Mesothelial cell of epicardium (in vitro differentiated cells): Measurements from ENCODE around the gene STK10. TPM values are rescaled to one million over a fixed set of nuclear protein-coding genes. Genes with fewer than 3 reads are reported as not detected.
A peak's percentile ranks its signal among the peaks of the same experiment; 100 is the strongest.

Experiments
- DNase-seq, 2 experiments: peaks; one replicate each; pipeline ENCODE4 v3.0.0; 2021; ENCODE audit warnings: low spot score in 2 of 2; ENCODE audit not compliant: unreplicated experiment in 2 of 2
- H3K27ac Mint-ChIP-seq: 2 replicates; pipeline ENCODE4 v1.8.0; 2021; ENCODE audit warnings: mixed read lengths
- H3K27me3 Mint-ChIP-seq: 2 replicates; pipeline ENCODE4 v1.8.0; 2021; ENCODE audit warnings: low read depth, mixed read lengths
- H3K36me3 Mint-ChIP-seq: 2 replicates; pipeline ENCODE4 v1.8.0; 2021; ENCODE audit warnings: mixed read lengths
- H3K4me1 Mint-ChIP-seq: 2 replicates; pipeline ENCODE4 v1.8.0; 2021; ENCODE audit warnings: mixed read lengths
- H3K4me3 Mint-ChIP-seq: 2 replicates; pipeline ENCODE4 v1.8.0; 2021; ENCODE audit warnings: mild to moderate bottlenecking, moderate library complexity, mixed read lengths
- H3K9me3 Mint-ChIP-seq: 2 replicates; pipeline ENCODE4 v1.8.0; 2021; ENCODE audit warnings: mixed read lengths
- total RNA-seq: library from RNA; stranded (reverse); gene quantifications from 3 replicates; pipeline ENCODE4 v1.2.1, GENCODE V29; 2021
- TF ChIP-seq, protein P1 (sequence below): fragments of 200-600 bp; sonication (generic); IDR thresholded peaks from one replicate; pipeline ENCODE4 v1.5.0; 2021; ENCODE audit warnings: antibody characterized with exemption; ENCODE audit not compliant: unreplicated experiment

The STK10 gene
- total RNA-seq, 1 donor from 2014 or later: 15.5 TPM

- no peak for DNase-seq
- H3K9me3 Mint-ChIP-seq: no peaks in the 10 kb centered on the region
- no peak overlapping the region for H3K27ac Mint-ChIP-seq
- H3K27me3 Mint-ChIP-seq: no peaks in the 10 kb centered on the region
- TF ChIP-seq, protein P1, sequence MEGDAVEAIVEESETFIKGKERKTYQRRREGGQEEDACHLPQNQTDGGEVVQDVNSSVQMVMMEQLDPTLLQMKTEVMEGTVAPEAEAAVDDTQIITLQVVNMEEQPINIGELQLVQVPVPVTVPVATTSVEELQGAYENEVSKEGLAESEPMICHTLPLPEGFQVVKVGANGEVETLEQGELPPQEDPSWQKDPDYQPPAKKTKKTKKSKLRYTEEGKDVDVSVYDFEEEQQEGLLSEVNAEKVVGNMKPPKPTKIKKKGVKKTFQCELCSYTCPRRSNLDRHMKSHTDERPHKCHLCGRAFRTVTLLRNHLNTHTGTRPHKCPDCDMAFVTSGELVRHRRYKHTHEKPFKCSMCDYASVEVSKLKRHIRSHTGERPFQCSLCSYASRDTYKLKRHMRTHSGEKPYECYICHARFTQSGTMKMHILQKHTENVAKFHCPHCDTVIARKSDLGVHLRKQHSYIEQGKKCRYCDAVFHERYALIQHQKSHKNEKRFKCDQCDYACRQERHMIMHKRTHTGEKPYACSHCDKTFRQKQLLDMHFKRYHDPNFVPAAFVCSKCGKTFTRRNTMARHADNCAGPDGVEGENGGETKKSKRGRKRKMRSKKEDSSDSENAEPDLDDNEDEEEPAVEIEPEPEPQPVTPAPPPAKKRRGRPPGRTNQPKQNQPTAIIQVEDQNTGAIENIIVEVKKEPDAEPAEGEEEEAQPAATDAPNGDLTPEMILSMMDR: no peak
- H3K36me3 Mint-ChIP-seq: no peaks in the 10 kb centered on the region
- H3K4me1 Mint-ChIP-seq: peaks cover 33% of the 10 kb centered on the region
- no peak overlapping the region for H3K4me3 Mint-ChIP-seq
Observed at GRCh38 chr5:172009536-172010270, 178.3 kb downstream of the STK10 start.

DNA sequence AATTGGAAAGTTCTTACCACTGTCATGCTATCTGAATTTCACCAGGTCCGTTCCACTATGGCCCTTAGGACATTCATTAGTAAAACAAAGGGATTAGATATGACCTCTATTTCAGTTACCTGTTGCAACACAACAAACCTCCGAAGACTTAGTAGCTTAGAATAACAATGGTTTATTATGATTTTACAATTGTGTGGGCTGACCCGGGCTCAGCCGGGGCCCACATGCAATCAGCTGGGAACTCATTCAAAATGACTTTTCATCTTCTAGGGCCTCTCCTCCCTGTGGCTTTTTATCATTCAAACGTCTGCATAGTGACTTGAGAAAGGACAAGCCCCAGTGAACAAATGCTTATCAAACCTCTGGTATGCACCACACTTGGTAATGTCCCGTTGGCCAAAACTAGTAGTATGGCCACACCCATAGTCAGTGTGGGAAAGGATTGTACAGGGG, 179.3 kb downstream of the STK10 start:
- no peaks in the 10 kb centered on the region for H3K27me3 Mint-ChIP-seq
- H3K4me3 Mint-ChIP-seq: no peak overlapping the region
- DNase-seq: no peak
- TF ChIP-seq, protein P1: no peak
- H3K36me3 Mint-ChIP-seq: no peaks in the 10 kb centered on the region
- no peak overlapping the region for H3K27ac Mint-ChIP-seq
- peaks cover 37% of the 10 kb centered on the region for H3K4me1 Mint-ChIP-seq
- H3K9me3 Mint-ChIP-seq: no peaks in the 10 kb centered on the region

DNA sequence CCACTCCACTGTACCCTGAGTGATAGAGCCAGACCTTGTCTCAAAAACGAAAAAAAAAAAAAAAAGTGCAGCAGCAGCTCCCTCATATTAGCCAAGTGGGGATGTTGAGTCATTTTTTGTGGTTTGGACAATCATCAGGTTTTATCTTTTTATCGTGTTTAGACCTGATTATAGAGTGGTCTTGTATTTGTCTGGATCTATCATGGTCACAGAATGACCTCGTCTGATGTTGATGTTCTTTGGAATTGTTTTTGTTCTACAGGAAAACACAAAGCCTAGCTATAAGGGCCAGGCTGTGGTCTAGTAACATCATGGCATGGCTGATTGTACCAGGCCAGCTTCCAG, 179.9 kb downstream of the STK10 start:
- H3K27ac Mint-ChIP-seq: peak overlapping the region; percentile 98
- no peak for DNase-seq
- H3K4me1 Mint-ChIP-seq: peaks cover 44% of the 10 kb centered on the region
- H3K27me3 Mint-ChIP-seq: no peaks in the 10 kb centered on the region
- peak overlapping the region; percentile 94 for H3K4me3 Mint-ChIP-seq
- TF ChIP-seq, protein P1: no peak
- no peaks in the 10 kb centered on the region for H3K36me3 Mint-ChIP-seq
- no peaks in the 10 kb centered on the region for H3K9me3 Mint-ChIP-seq

DNA sequence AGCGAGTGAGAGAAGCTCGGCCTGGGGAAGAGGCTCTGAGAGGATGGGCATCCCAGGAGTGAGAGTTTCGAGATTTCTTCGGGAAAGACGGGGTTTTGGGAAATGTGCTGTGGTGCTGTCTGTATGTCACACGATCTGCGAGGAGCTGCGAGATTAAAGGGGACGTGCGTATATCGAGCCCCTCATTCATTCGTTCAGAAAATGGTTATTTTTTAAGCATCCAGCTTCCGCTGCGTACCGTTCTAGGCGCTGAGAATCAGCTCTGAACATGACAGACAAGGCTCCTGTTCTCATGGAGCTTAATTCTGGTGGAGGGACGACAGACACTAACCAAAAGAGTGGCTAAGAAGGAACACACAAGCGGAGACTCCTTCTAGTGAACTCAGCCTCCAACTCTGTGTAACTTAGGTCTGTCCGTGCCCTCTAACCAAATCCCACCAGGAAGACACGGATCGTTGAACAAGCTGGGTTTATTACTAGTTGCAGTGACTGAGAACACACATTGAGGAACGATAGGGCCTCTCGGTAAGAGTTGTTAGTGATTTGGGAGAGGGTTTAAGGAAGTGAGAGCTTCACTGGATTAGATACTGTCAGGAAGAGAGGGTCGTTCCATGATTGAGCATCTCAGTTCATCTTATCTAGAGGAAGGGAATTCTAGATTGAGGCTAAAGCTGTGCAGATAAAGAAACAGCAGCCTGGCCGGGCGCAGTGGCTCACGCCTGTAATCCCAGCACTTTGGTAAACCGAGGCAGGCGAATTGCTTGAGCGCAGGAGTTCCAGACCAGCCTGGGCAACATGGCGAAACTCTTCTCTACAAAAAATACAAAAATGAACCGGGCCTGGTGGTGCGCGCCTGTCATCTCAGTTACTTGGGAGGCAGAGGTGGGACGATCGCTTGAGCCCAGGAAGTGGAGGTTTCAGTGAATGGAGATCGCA, 180.6 kb downstream of the STK10 start:
- TF ChIP-seq, protein P1: no peak
- no peak for DNase-seq
- Mint-ChIP-seq H3K4me1 (peaks cover 44% of the 10 kb centered on the region), H3K27me3 (no peaks in the 10 kb centered on the region), H3K36me3 (no peaks in the 10 kb centered on the region), H3K27ac (peak overlapping the region; percentile 98), H3K4me3 (peak overlapping the region; percentile 94), H3K9me3 (no peaks in the 10 kb centered on the region)

DNA sequence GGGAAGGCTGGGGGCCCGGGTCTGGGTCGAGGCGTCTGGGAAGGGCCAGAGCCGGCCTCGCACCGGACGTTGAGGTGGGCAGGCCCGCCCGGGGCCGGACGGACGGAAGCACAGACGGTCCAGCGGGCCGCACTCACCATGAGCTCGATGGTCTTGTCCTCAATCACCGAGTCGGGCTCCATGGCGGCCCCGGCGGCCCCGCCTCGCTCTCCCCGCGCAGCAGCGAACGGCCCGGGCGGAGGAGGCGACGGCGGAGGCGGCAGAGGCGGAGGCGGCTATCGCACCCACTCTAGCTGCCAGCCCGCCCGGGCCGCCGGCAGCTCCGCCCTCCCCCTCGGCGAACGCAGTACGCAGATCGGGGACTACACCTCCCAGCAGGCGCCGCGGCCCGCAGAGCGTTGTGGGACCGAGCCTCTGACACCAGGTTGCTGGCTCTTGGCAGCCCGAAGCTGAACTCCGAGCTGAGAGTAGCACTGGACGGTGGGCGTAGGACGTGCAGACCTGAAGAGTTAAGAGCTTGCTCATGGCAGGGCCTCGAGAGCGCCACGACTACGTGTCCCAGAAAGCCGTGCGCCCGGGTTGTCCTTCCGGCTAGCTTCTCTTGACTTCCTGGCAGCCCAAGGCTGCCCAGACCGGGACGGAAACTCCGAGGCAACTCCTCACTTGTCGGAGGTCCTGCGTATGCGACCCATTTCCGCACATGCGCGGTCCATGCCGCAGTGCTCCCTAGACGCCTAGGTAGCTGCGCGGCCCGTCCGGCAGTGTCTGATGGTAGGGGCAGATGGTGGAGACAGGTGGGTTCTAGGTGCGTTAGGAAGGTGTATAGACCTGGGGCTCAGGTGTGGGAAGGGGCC, 181.5 kb downstream of the STK10 start, which contains the start of gene FBXW11:
Gene FBXW11 (minus strand): TSS at position 318 of the 854 bp plus-strand sequence. CDS start 136 bp downstream, at position 182.
- TF ChIP-seq, protein P1: no peak

More for the DNA sequence above, 181.5 kb downstream of the STK10 start, which contains the start of gene FBXW11:
- Mint-ChIP-seq H3K36me3 (no peaks in the 10 kb centered on the region), H3K4me1 (peaks cover 49% of the 10 kb centered on the region), H3K9me3 (no peaks in the 10 kb centered on the region), H3K27me3 (no peaks in the 10 kb centered on the region), H3K4me3 (peak within 1 kb of the TSS; percentile 94), H3K27ac (peak within 1 kb of the TSS; percentile 98)
- peak; percentile 91 to 92 for DNase-seq
